ENCODE data around the gene TRPM8. TPM values are rescaled to one million over a fixed set of nuclear protein-coding genes. Genes with fewer than 3 reads are reported as not detected.
A peak's percentile ranks its signal among the peaks of the same experiment; 100 is the strongest.
"Not testable (repeated sequence)": the region's sequence is repeated elsewhere in the genome, so short reads cannot be mapped to it uniquely, and the experiment has no call there.

Gene TRPM8
- total RNA-seq, 2 donors from 2014 or later: 0.78 TPM; not detected in 1

GRCh38 chr2:233966388-233966787, 49.2 kb downstream of the TRPM8 start:
- ATAC-seq (no peak), DNase-seq (no peak)
- no peak overlapping the region for H3K4me3 ChIP-seq
- H3K27me3 ChIP-seq: no peaks in the 10 kb centered on the region
- no peaks in the 10 kb centered on the region for H3K4me1 ChIP-seq
- no peaks in the 10 kb centered on the region for H3K36me3 ChIP-seq (replicated peaks in 1 of 2; ENCODE audit: insufficient read depth in 1 of 2, low read depth in 2 of 2)
- WGBS, 2 donors: 75 to 78% methylated on average over 6 to 7 of the region's 7 CpGs
- no peak overlapping the region for H3K27ac ChIP-seq
- H3K9me3 ChIP-seq: no peaks in the 10 kb centered on the region
- TF ChIP-seq CTCF (IDR thresholded peaks at IDR 0.05) (no peak), POLR2A (IDR thresholded peaks at IDR 0.05) (no peak)
- intact Hi-C loops (cut with DNase I): no loop called here

DNA sequence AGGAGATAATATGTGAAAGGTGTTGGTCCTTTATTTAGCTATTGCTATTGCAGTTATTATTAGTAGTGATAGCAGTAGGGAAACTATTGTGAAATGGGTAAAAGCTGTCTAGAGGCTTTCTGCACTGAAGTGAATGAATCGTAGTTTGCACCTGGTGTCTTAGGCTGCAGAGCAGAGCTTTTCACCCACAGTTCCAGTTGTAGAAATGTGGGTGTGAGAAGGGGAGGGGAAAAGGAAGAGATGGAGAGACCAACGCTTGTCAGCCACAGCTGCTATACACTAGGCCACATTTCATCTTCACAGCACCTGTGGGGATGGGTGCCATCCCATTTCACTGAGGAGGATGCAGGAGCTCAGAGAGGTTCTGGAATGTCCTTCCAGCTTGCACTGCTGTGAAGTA, 50.0 kb downstream of the TRPM8 start:
- TF ChIP-seq POLR2A (IDR thresholded peaks at IDR 0.05) (no peak), CTCF (IDR thresholded peaks at IDR 0.05) (no peak)
- Histone ChIP-seq H3K27ac (no peak overlapping the region), H3K27me3 (no peaks in the 10 kb centered on the region), H3K9me3 (no peaks in the 10 kb centered on the region), H3K4me1 (no peaks in the 10 kb centered on the region), H3K36me3 (replicated peaks in 1 of 2; ENCODE audit: insufficient read depth in 1 of 2, low read depth in 2 of 2) (no peaks in the 10 kb centered on the region), H3K4me3 (no peak overlapping the region)
- DNase-seq: no peak
- WGBS, 2 donors: 74 to 82% methylated on average over 2 of the region's 2 CpGs
- intact Hi-C loops (cut with DNase I): no loop called here
- ATAC-seq: no peak

DNA sequence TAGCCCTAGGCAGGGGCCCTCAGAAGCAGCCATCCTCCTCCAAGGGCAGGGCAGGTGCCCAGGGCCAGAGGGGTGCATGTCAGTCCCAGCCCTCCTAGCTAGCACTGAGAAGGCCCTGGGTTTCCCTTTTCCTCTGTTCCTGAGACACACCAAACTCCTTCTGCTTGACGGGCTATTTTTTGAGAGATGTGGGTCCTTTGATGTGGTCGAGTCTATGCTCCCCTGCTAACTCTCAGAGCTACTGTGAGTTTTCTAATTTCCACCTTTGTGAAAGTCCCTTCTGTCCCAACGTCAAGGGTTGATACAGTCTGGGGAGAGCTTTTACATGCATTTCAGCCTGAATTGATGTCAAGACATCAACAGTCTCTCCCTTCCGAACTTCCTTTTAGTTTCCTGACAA, 51.4 kb downstream of the TRPM8 start:
- Histone ChIP-seq H3K27me3 (no peaks in the 10 kb centered on the region), H3K36me3 (replicated peaks in 1 of 2; ENCODE audit: insufficient read depth in 1 of 2, low read depth in 2 of 2) (no peaks in the 10 kb centered on the region), H3K4me3 (no peak overlapping the region), H3K27ac (no peak overlapping the region), H3K4me1 (peaks cover under 1% of the 10 kb centered on the region), H3K9me3 (no peaks in the 10 kb centered on the region)
- no peak for TF ChIP-seq POLR2A (IDR thresholded peaks at IDR 0.05)
- no peak for TF ChIP-seq CTCF (IDR thresholded peaks at IDR 0.05)
- ATAC-seq: no peak
- DNase-seq: no peak
- 45 to 56% methylated on average over 4 of the region's 4 CpGs for WGBS, 2 donors
- intact Hi-C loops (cut with DNase I): no loop called here

DNA sequence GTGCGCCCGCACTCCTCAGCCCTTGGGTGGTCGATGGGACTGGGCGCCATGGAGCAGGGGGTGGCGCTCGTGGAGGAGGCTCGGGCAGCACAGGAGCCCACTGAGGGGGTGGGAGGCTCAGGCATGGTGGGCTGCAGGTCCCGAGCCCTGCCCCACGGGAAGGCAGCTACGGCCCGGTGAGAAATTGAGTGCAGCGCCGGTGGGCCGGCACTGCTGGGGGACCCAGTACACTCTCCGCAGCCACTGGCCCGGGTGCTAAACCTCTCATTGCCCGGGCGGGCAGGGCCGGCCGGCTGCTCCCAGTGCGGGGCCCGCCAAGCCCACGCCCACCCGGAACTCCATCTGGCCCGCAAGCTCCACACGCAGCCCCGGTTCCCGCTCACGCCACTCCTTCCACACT, 55.3 kb downstream of the TRPM8 start:
- intact Hi-C loops (cut with DNase I); H3K4me3 ChIP-seq; H3K27me3 ChIP-seq; H3K36me3 ChIP-seq (replicated peaks in 1 of 2; ENCODE audit: insufficient read depth in 1 of 2, low read depth in 2 of 2); DNase-seq; H3K9me3 ChIP-seq; ATAC-seq; H3K27ac ChIP-seq: not testable (repeated sequence)
- 90 to 95% methylated on average over 4 to 27 of the region's 29 CpGs for WGBS, 2 donors
- H3K4me1 ChIP-seq: peaks cover 27% of the 10 kb centered on the region

DNA sequence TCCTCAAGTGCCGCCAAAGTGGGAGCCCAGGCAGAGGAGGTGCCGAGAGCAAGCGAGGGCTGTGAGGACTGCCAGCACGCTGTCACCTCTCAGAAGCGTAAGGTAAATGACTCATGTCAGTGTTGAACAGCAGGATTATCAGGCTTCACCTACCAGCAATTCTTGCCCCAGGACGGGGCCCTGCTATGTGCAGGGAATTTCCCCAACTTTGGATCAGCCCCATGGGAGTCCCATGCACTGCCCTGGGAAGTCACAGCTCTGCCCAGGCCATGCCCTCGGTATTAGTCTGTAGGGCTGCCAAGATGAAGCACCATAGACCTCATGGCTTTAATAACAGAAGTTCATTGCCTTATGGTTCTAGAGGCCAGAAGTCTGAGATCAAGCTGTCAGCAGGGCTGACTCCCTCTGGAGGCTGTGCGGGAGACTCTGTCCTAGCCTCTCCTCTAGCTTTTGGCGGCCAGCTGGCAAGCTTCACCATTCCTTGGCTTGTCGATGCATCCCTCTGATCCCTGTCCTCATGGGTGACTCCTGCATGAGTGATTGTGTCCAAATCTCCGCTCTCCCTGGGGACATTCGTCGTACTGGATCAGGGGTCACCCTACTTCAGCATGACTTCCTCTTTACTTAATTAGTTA, 55.9 kb downstream of the TRPM8 start:
- H3K27ac ChIP-seq: peak overlapping the region in 2 of 4 donors; percentile 19 to 81
- DNase-seq (peak in 1 of 4 donors; percentile 14), ATAC-seq (no peak)
- H3K36me3 ChIP-seq (replicated peaks in 1 of 2; ENCODE audit: insufficient read depth in 1 of 2, low read depth in 2 of 2): no peaks in the 10 kb centered on the region
- peaks cover 27% of the 10 kb centered on the region for H3K4me1 ChIP-seq
- H3K4me3 ChIP-seq: no peak overlapping the region
- TF ChIP-seq CTCF (IDR thresholded peaks at IDR 0.05) (no peak), POLR2A (IDR thresholded peaks at IDR 0.05) (no peak)
- H3K27me3 ChIP-seq: no peaks in the 10 kb centered on the region
- intact Hi-C loops (cut with DNase I): no loop called here
- no peaks in the 10 kb centered on the region for H3K9me3 ChIP-seq
- 70 to 92% methylated on average over 8 to 13 of the region's 13 CpGs for WGBS, 2 donors
